ENCODE measurements around the gene EHBP1L1. TPM values are rescaled to one million over a fixed set of nuclear protein-coding genes. Genes with fewer than 3 reads are reported as not detected.

EHBP1L1 gene
- polyA plus RNA-seq, 3 donors = 12.5 to 18.8 (median 18.2) TPM

GRCh38 chr11:65541093-65541982 lies 34.5 kb upstream of the EHBP1L1 start:
- no peak for DNase-seq

- no peak for DNase-seq
Observed at GRCh38 chr11:65542738-65543390, 33.0 kb upstream of the EHBP1L1 start.

- no peak for DNase-seq
Observed at GRCh38 chr11:65545853-65546216, 30.0 kb upstream of the EHBP1L1 start.

GRCh38 chr11:65546217-65546958 lies 29.5 kb upstream of the EHBP1L1 start:
- peak; percentile 75 for DNase-seq

- no peak for DNase-seq
Observed at GRCh38 chr11:65547446-65548125, 28.3 kb upstream of the EHBP1L1 start.

- DNase-seq = no peak
Observed at GRCh38 chr11:65548395-65548794, 27.5 kb upstream of the EHBP1L1 start.

- no peak for DNase-seq
Observed at GRCh38 chr11:65549096-65549495, 26.8 kb upstream of the EHBP1L1 start.

GRCh38 chr11:65551572-65552387 lies 24.1 kb upstream of the EHBP1L1 start:
- no peak for DNase-seq

GRCh38 chr11:65552388-65552951 lies 23.4 kb upstream of the EHBP1L1 start:
- DNase-seq = no peak

- DNase-seq = no peak
Observed at GRCh38 chr11:65553301-65554001, 22.4 kb upstream of the EHBP1L1 start.

GRCh38 chr11:65554057-65554818 lies 21.6 kb upstream of the EHBP1L1 start:
- DNase-seq = no peak

GRCh38 chr11:65554842-65555430 lies 20.9 kb upstream of the EHBP1L1 start:
- DNase-seq = no peak

- no peak for DNase-seq
Observed at GRCh38 chr11:65555693-65556231, 20.1 kb upstream of the EHBP1L1 start.

- DNase-seq = no peak
Observed at GRCh38 chr11:65556470-65557279, 19.2 kb upstream of the EHBP1L1 start.

- DNase-seq = no peak
Observed at GRCh38 chr11:65557280-65558001, 18.4 kb upstream of the EHBP1L1 start.

- DNase-seq = peak; percentile 86
Observed at GRCh38 chr11:65558002-65558929, 17.6 kb upstream of the EHBP1L1 start, which contains the start of gene LTBP3. Gene LTBP3, minus strand, starts transcription at chr11:65558359. Its CDS starts 400 bp downstream, at chr11:65557959.

All from renal pelvis (tissue), 4 donors.